Endothelial cell of umbilical vein (primary cell): ENCODE measurements around the gene ARHGEF9. TPM values are rescaled to one million over a fixed set of nuclear protein-coding genes. Genes with fewer than 3 reads are reported as not detected.

Experiments
- BruUV-seq: library from RNA; stranded (reverse); fragments of 400-500 nt; replicated peaks from 2 replicates; lab custom pipeline; 2021; lab: Mats Ljungman, UMichigan
- CTCF ChIA-PET: fragments of 300-600, 350-600 bp; sonication (Branson Sonifier 250); formaldehyde crosslinking; loops from one replicate; lab custom pipeline; 2021; ENCODE audit warnings: antibody characterized with exemption, inconsistent platforms; lab: Charles Lee
- POLR2A ChIA-PET: fragments of 300-600, 350-600 bp; sonication (Branson Sonifier 250); formaldehyde crosslinking; loops from one replicate; lab custom pipeline; 2021; ENCODE audit warnings: antibody characterized with exemption, inconsistent platforms; lab: Charles Lee
- DNase-seq: peaks from one replicate; pipeline ENCODE4 v3.0.0-alpha.2; 2011; ENCODE audit warnings: low read depth, low spot score
- FAIRE-seq: peaks from 2 replicates; lab custom pipeline; 2011; peaks lifted over from hg19 to GRCh38; lab: Jason Lieb, UNC
- H2AFZ ChIP-seq: 2 replicates; pipeline ENCODE4 v1.6.0; 2012; ENCODE audit warnings: low read depth, low read length, control low read depth, inconsistent platforms
- H3K27ac ChIP-seq: 2 replicates; pipeline ENCODE4 v1.5.1; 2011; ENCODE audit warnings: low read depth, mild to moderate bottlenecking, control low read depth, low read length, moderate library complexity; ENCODE audit not compliant: insufficient read depth
- H3K27me3 ChIP-seq, 2 experiments: 2 replicates each; pipeline versions ENCODE4 v1.6.0 to v1.6.1; 2011; ENCODE audit warnings: low read length in 2 of 2, mixed read lengths in 1 of 2; ENCODE audit not compliant: control insufficient read depth in 2 of 2, insufficient read depth in 2 of 2
- H3K36me3 ChIP-seq, 2 experiments: 2 replicates in 1 of 2; 3 replicates in 1 of 2; pipeline ENCODE4 v1.5.1; 2011; ENCODE audit warnings: low read length in 2 of 2, mild to moderate bottlenecking in 1 of 2, moderate library complexity in 1 of 2; ENCODE audit not compliant: control insufficient read depth in 2 of 2, insufficient read depth in 2 of 2; ENCODE audit errors: extremely low read depth in 1 of 2
- H3K4me1 ChIP-seq: 3 replicates; pipeline ENCODE4 v1.5.1; 2011; ENCODE audit warnings: mild to moderate bottlenecking, low read length; ENCODE audit not compliant: control insufficient read depth, insufficient read depth; ENCODE audit errors: extremely low read depth
- H3K4me2 ChIP-seq: 2 replicates; pipeline ENCODE4 v1.6.1; 2011; ENCODE audit warnings: low read length, control low read depth, mixed read lengths; ENCODE audit not compliant: insufficient read depth
- H3K4me3 ChIP-seq, 3 experiments: fragments of 200-600 bp in 1 of 3; sonication (generic), shearing (Covaris generic) in 1 of 3; replicated peaks in 1 of 3; 2 replicates each; pipeline ENCODE4 v1.5.1; 2011 to 2016; ENCODE audit warnings: control low read depth in 3 of 3, low read length in 3 of 3, mild to moderate bottlenecking in 2 of 3, inconsistent platforms in 1 of 3, low read depth in 1 of 3, moderate library complexity in 1 of 3; ENCODE audit not compliant: insufficient read depth in 1 of 3
- H3K79me2 ChIP-seq: 2 replicates; pipeline ENCODE4 v1.6.0; 2012; ENCODE audit warnings: low read length, inconsistent platforms; ENCODE audit not compliant: control insufficient read depth, insufficient read depth
- H3K9ac ChIP-seq: replicated peaks from 2 replicates; pipeline ENCODE3; 2011; ENCODE audit warnings: low read length, control low read depth; ENCODE audit not compliant: insufficient read depth; ENCODE audit errors: extremely low read depth
- H3K9me1 ChIP-seq: replicated peaks from 3 replicates; pipeline ENCODE4 v1.6.0; 2011; ENCODE audit warnings: mild to moderate bottlenecking, low read length; ENCODE audit not compliant: control insufficient read depth, insufficient read depth; ENCODE audit errors: extremely low read depth
- H3K9me3 ChIP-seq: replicated peaks from 2 replicates; pipeline ENCODE4 v1.5.1; 2012; ENCODE audit warnings: low read length, inconsistent platforms; ENCODE audit not compliant: control insufficient read depth, insufficient read depth
- H4K20me1 ChIP-seq: replicated peaks from 2 replicates; pipeline ENCODE3; 2011; ENCODE audit warnings: mild to moderate bottlenecking, low read length; ENCODE audit not compliant: control insufficient read depth, insufficient read depth; ENCODE audit errors: extremely low read depth
- GATA2 ChIP-seq: IDR thresholded peaks from 2 replicates; pipeline ENCODE4 v1.7.0; 2011; ENCODE audit warnings: low read depth, mild to moderate bottlenecking, moderate library complexity, mixed read lengths, low read length; ENCODE audit not compliant: insufficient read length, insufficient read depth
- MYC ChIP-seq: IDR thresholded peaks from one replicate; pipeline ENCODE4 v1.6.1; 2011; ENCODE audit warnings: mild to moderate bottlenecking, low read depth, low read length
- POLR2A ChIP-seq: IDR thresholded peaks from 2 replicates; pipeline ENCODE4 v1.6.1; 2012; ENCODE audit warnings: low read depth, mild to moderate bottlenecking, control low read depth, low read length
- POLR2AphosphoS5 ChIP-seq: IDR thresholded peaks from 2 replicates; pipeline ENCODE4 v1.6.1; 2012; ENCODE audit warnings: low read depth, mild to moderate bottlenecking, control low read depth, low read length, moderate library complexity; ENCODE audit not compliant: insufficient read depth
- dilution Hi-C: fragments of 300-500 bp; cut with MboI; formaldehyde crosslinking; loops from one replicate; pipeline ENCODE4 v1.15.0; 2019; ENCODE audit warnings: low sequenced_read_pairs; ENCODE audit not compliant: extremely low pct_ligation_motif_present
- intact Hi-C: fragments of 100-400 bp; cut with micrococcal nuclease; formaldehyde crosslinking; loops from one replicate; pipeline ENCODE4 v1.10.0; 2022
- polyA plus RNA-seq, 4 experiments: library from polyadenylated mRNA; depleted of rRNA in 3 of 4; stranded (reverse) in 3 of 4; unstranded in 1 of 4; fragments of >200 nt; gene quantifications; 2 replicates each; pipeline versions ENCODE4 v1.2.1 to v1.2.3, GENCODE V29; 2011 to 2012; ENCODE audit warnings: missing spikeins in 1 of 4
- total RNA-seq: library from RNA; stranded (reverse); gene quantifications from 2 replicates; pipeline ENCODE4 v1.2.3, GENCODE V29; 2021

Gene ARHGEF9
- total and polyA plus RNA-seq, 2 donors (not counting 3 experiments of a cell fraction or from before 2014, with no cell fraction given), result 6.5 to 12.9 TPM

DNA sequence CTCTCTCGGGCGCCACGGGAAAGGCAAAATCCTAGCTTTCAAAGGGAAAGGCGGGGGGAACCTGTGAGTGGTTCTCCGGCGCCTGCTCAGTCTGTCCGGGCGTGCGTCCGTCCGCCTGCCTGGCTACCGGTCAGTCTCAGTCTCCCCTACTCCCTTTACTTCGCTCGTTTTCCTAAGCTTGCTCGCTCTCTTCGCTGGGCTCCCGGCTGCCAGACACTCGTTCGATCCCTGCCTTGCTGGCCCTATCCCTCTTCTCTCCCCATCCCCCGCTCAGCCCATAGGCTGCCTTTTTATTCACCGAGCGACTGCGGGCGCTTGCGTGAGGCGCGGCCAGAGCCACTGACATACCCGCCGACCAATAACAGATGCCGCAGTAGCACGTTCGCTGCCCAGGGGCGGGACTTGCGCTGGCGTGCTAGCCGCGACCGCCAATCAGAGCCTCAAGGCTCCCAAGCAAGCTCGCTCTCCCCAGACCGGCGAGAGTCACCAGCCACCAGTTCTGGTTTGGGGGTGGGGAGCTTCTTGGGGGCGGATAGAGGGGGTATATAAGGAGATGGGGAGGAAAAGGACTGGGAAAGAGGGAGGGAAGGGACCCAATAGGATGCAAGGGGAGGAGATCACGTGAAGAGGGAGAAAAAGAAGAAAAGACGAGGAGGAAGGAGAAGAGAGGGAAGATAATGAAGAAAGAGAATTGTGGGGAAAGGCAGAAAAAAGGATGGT lies 30.0 kb downstream of the ARHGEF9 start:
- TF ChIP-seq MYC, result no peak
- TF ChIP-seq POLR2A, result peak; percentile 44
- TF ChIP-seq POLR2AphosphoS5, result peak; percentile 48
- no peaks in the 10 kb centered on the region for H3K9me3 ChIP-seq
- H3K9me1 ChIP-seq, result no peaks in the 10 kb centered on the region
- H2AFZ ChIP-seq, result peak overlapping the region; percentile 93
- H3K79me2 ChIP-seq, result no peaks in the 10 kb centered on the region
- peak overlapping the region; percentile 80 for H3K27ac ChIP-seq
- no peaks in the 10 kb centered on the region for H4K20me1 ChIP-seq
- no peaks in the 10 kb centered on the region for H3K27me3 ChIP-seq
- intact Hi-C loops, result loop anchor here (1.0 to 2.0 kb wide), 2 partner anchors 8 to 450 kb away; partner anchors contain the start of gene AMER1
- peak overlapping the region; percentile 74 for H3K4me2 ChIP-seq
- peak; percentile 96 for DNase-seq
- dilution Hi-C loops, result no loop called here
- ChIA-PET POLR2A (interaction anchor here (0.7 to 0.9 kb wide), 3 partner anchors 8 to 60 kb away, joined by 3 to 5 read pairs (median 3); no protein-coding TSS in a partner anchor), CTCF (interaction anchor here (0.7 to 1.4 kb wide), 4 partner anchors 11 to 68 kb away, joined by 3 to 6 read pairs (median 4); no protein-coding TSS in a partner anchor)
- H3K36me3 ChIP-seq, result no peaks in the 10 kb centered on the region
- peaks cover 9% of the 10 kb centered on the region for H3K4me1 ChIP-seq
- FAIRE-seq, result peak; percentile 96
- H3K4me3 ChIP-seq, result peak overlapping the region; percentile 6 to 63 (median 61)
- peak overlapping the region; percentile 86 for H3K9ac ChIP-seq
- BruUV-seq, result no TSS peak

DNA sequence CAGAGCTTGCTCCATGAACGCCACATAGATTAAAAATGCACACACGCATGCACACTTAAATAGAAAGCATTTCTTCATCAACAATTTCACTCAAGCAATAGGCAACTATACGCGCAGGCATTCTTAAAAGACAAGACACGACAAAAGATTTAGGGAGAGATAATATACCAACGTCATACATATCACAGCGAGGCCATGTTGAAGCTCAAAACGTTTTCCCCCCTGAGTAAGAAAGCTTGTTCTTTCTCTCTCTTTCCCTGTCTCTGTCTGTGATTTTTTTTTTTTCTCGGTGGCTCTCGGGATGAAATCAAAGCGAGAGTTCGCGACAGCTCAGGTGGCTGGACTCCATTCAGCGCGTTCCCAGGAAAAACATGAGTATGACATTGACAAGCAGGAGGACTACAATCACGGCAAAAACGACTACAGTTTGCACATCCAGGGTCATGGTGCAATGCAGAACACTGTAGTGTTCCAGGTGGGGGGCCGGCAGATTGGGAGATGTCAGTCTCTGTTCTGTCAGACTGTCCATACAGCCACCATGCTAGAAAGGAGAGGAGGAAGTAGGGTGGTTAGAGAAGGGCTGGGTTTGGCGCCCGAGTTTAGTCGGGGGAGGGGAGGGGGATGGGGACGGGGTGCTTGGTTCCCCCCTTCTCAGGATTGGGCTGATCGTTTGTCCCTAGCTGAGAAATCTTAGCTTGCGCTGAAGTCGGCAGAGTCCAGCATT lies 30.7 kb downstream of the ARHGEF9 start:
- Histone ChIP-seq H3K9ac (peak overlapping the region; percentile 86), H3K9me3 (no peaks in the 10 kb centered on the region), H3K4me3 (peak overlapping the region; percentile 6 to 63 (median 61)), H3K9me1 (no peaks in the 10 kb centered on the region), H3K27me3 (no peaks in the 10 kb centered on the region), H3K4me2 (peak overlapping the region; percentile 32), H3K36me3 (no peaks in the 10 kb centered on the region), H4K20me1 (no peaks in the 10 kb centered on the region), H3K4me1 (peaks cover 9% of the 10 kb centered on the region), H2AFZ (peak overlapping the region; percentile 73), H3K27ac (peak overlapping the region; percentile 80), H3K79me2 (no peaks in the 10 kb centered on the region)
- FAIRE-seq, result peak; percentile 61
- TF ChIP-seq POLR2AphosphoS5 (no peak), GATA2 (peak; percentile 46)
- intact Hi-C loops, result loop anchor here (2.0 kb wide), 1 partner anchor 451 kb away; the partner anchor contains the start of gene AMER1
- DNase-seq, result peak; percentile 46
- dilution Hi-C loops, result no loop called here
- POLR2A ChIA-PET, result interaction anchor here (0.7 kb wide), 1 partner anchor 20 kb away, joined by 8 read pairs; no protein-coding TSS in a partner anchor
- CTCF ChIA-PET, result interaction anchor here (0.9 to 1.4 kb wide), 2 partner anchors 10 to 67 kb away, joined by 3 to 6 read pairs; no protein-coding TSS in a partner anchor
- no TSS peak for BruUV-seq
